ENCODE results near the gene ITSN2.
"Not testable (repeated sequence)": the region's sequence is repeated elsewhere in the genome, so short reads cannot be mapped to it uniquely, and the experiment has no call there.

Gene ITSN2

DNA sequence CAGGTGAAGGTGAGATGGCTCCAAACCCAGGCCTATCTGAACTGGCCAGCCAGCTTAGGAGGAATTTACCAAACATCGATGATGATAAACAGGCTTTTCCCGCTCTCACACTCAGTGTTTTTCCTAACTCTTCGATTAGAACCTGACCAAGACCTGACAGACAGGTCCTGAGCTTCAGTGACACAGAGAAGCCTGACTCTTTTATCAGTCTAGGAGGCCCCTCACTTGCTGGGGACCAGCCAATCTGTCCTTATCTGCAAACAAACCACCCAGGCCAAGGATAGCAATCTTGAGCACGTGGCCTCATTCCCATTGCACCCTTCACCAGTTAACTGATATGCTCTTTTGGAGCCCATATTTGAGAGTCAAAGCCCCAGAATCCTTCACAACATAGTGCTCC is 1.9 kb upstream of the ITSN2 start:
- TF ChIP-seq, protein P1, sequence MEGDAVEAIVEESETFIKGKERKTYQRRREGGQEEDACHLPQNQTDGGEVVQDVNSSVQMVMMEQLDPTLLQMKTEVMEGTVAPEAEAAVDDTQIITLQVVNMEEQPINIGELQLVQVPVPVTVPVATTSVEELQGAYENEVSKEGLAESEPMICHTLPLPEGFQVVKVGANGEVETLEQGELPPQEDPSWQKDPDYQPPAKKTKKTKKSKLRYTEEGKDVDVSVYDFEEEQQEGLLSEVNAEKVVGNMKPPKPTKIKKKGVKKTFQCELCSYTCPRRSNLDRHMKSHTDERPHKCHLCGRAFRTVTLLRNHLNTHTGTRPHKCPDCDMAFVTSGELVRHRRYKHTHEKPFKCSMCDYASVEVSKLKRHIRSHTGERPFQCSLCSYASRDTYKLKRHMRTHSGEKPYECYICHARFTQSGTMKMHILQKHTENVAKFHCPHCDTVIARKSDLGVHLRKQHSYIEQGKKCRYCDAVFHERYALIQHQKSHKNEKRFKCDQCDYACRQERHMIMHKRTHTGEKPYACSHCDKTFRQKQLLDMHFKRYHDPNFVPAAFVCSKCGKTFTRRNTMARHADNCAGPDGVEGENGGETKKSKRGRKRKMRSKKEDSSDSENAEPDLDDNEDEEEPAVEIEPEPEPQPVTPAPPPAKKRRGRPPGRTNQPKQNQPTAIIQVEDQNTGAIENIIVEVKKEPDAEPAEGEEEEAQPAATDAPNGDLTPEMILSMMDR (conservative IDR thresholded peaks at IDR 0.05; ENCODE audit: low read length): no peak
- no peak overlapping the region for H3K4me3 ChIP-seq (ENCODE audit: low read length)
- DNase-seq (ENCODE audit: low read depth): no peak

DNA sequence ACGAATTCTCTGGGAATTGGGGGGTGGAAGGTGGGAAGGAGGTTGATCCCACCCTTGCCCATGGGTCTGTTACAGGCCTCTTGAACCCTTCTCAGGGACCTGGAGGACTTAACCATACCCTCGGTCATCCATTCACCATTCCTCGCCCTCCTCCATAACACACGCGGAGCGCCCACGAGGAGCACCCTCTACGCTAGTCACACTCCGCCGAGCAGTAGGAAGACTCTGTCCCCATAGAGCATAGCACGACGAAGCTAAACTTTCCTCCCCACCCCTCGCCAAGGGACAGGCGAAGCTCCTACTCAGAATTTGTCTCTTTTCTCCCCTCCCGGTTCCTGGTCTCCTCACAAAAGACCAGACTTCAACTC is 611 bp upstream of the ITSN2 start:
- TF ChIP-seq, protein P1 (conservative IDR thresholded peaks at IDR 0.05; ENCODE audit: low read length): no peak
- H3K4me3 ChIP-seq (ENCODE audit: low read length): peak overlapping the region; percentile 79
- DNase-seq (ENCODE audit: low read depth): no peak

DNA sequence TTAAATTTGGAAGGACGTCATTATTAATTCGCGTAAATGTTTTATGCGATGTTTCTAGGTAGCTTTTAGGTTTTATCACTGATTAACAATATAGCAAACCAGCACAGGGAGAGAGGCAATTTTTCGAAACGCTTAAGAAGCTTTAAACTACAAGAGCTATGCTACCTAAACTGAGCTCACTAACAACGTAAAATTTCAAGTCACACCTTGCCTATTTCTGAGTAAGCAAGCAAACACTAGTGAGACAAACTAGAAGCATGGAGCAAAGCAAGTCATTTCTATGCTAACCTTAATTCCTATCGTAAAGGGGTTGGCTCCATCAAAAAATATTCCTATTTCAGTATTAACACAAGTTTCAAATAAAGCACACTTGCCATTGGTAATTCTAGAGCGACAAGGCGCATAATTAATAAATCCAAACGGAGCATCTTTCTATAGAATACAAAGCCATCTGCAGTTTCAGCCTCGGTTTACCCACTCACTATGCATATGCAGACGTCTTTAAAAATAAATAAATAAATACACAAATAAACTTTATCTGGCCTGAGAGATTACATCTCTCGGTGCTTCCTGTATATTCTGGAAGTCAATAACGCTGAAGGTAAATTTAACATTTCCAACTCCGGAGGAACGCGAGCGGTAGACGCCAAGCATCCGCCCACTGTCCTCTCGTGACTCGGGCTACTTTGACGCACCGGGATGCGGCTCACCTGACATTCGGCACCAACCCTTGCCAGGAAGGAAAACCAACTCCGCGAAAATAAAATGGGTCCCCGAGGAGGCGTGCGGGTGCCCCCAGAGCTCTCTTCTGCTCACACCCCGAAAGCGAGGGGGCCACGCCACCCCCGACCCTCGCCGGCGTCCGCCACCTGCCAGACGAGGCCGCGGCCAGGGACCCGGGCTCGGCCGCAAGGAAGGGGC is 947 bp downstream of the ITSN2 start:
- peak; percentile 4 for DNase-seq (ENCODE audit: low read depth)
- peak overlapping the region; percentile 79 for H3K4me3 ChIP-seq (ENCODE audit: low read length)
- TF ChIP-seq, protein P1 (conservative IDR thresholded peaks at IDR 0.05; ENCODE audit: low read length): no peak

DNA sequence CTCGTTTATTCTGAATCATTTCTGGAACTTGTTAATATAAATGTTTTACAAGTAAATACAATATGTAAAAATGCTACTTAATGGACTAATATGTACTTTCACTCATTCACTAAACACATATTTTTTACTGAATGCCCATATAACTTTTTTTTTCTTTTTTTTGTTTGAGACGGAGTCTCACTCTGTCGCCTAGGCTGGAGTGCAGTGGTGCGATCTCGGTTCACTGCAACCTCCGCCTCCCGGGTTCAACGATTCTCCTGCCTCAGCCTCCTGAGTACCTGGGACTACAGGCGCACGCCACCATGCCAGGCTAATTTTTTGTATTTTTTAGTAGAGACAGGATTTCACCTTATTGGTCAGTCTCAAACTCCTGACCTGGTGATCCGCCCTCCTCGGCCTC is 2.6 kb downstream of the ITSN2 start:
- DNase-seq (ENCODE audit: low read depth); H3K4me3 ChIP-seq (ENCODE audit: low read length): not testable (repeated sequence)

DNA sequence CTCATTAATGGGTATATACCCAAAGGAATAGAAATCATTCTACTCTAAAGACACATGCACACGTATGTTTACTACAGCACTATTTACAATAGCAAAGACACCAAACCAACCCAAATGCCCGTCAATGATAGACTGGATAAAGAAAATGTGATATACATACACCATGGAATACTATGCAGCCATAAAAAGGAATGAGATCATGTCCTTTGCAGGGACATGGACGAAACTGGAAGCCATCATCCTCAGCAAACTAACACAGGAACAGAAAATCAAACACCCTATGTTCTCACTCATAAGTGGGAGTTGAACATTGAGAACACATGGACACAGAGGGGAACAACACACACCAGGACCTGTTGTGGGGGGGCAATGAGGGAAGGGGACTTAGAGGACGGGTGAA is 3.2 kb downstream of the ITSN2 start:
- not testable (repeated sequence) for H3K4me3 ChIP-seq (ENCODE audit: low read length); DNase-seq (ENCODE audit: low read depth)

DNA sequence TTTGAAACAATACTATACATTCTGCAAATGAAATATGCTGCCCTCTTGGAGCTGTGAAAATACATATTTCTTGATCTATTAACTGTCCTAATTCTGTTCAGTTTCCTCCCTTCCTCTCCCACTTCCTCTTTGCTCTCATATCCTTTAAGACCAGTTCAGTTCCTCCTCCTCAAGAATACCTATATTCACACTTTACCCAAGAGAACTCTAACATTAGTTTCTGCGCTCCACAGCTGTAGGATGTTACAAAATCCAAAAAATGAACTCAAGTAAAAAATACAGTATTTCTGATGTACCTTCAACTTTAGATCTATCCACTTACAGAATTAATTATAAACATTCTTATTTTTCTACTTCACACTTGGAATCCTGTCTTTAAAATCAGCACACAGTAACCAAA is 5.4 kb downstream of the ITSN2 start:
- H3K4me3 ChIP-seq (ENCODE audit: low read length): no peak overlapping the region
- DNase-seq (ENCODE audit: low read depth): no peak
- TF ChIP-seq, protein P1 (conservative IDR thresholded peaks at IDR 0.05; ENCODE audit: low read length): no peak

DNA sequence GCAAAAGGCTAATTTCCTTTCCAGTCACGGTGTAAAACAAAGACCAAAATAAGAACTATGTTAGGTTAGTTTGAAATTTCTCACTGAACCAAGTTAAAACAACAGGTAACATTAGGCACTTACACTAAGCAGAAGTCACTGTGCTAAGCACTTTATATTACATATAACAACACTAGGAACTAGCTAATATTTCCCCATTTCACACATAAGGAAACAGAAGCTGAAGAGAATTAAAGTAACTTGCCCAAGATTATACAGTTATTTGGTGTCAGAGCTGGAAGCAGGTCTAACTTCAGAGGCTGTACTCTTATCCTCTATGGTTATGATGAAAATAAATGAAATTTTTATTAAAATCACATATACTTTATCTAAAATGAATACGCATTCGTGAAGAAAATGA is 5.9 kb downstream of the ITSN2 start:
- H3K4me3 ChIP-seq (ENCODE audit: low read length): no peak overlapping the region
- TF ChIP-seq, protein P1 (conservative IDR thresholded peaks at IDR 0.05; ENCODE audit: low read length): no peak
- no peak for DNase-seq (ENCODE audit: low read depth)

DNA sequence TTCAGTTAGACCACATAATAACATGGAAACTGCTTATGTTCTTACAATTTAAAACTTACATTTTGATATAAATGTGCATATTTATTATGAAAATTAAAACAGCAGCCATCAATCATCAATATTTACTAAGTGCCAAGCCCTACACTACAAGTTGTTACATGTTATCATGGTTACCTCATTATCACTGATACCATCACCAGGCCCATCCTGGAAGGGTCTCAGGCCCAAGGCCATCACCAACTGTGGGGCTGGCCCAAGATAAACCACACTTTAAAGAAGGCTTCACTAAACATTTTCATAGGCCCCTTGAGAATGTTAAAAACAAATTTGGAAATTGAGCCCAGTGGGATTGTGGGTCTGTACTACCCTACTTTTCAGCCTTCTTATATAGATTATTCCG is 6.4 kb downstream of the ITSN2 start:
- DNase-seq (ENCODE audit: low read depth): no peak
- TF ChIP-seq, protein P1 (conservative IDR thresholded peaks at IDR 0.05; ENCODE audit: low read length): no peak
- no peak overlapping the region for H3K4me3 ChIP-seq (ENCODE audit: low read length)

Measured in AG10803 (cell line).